Activated CD8-positive, alpha-beta T cell treated with anti-CD3 and anti-CD28 coated beads for 36 hours (primary cell): ENCODE results near the gene MORN5. TPM values are rescaled to one million over a fixed set of nuclear protein-coding genes. Genes with fewer than 3 reads are reported as not detected.

Source experiments
- ATAC-seq: fragments of 200-7000 bp; cut with Tn5 transposase; one replicate; pipeline ENCODE4 v1.10.0; 2021; ENCODE audit warnings: mild to moderate bottlenecking, moderate library complexity
- CTCF ChIA-PET: fragments of 350-600 bp; sonication (Branson Sonifier 250); formaldehyde crosslinking; loops from one replicate; lab custom pipeline; 2021; ENCODE audit warnings: antibody characterized with exemption; lab: Charles Lee
- POLR2A ChIA-PET: fragments of 350-600 bp; sonication (Branson Sonifier 250); formaldehyde crosslinking; loops from one replicate; lab custom pipeline; 2021; ENCODE audit warnings: antibody characterized with exemption; lab: Charles Lee
- DNase-seq: peaks from one replicate; pipeline ENCODE4 v3.0.0-alpha.2; 2020
- H3K27ac Mint-ChIP-seq: one replicate; pipeline ENCODE4 v1.8.0; 2021; ENCODE audit warnings: mild to moderate bottlenecking, mixed read lengths
- H3K27me3 Mint-ChIP-seq: one replicate; pipeline ENCODE4 v1.8.0; 2021; ENCODE audit warnings: mixed read lengths
- H3K36me3 Mint-ChIP-seq: one replicate; pipeline ENCODE4 v1.8.0; 2021; ENCODE audit warnings: low read depth, mixed read lengths
- H3K4me1 Mint-ChIP-seq: one replicate; pipeline ENCODE4 v1.8.0; 2021; ENCODE audit warnings: low read depth, mixed read lengths
- H3K4me3 Mint-ChIP-seq: one replicate; pipeline ENCODE4 v1.8.0; 2021; ENCODE audit warnings: mild to moderate bottlenecking, moderate library complexity, mixed read lengths
- H3K9me3 Mint-ChIP-seq: one replicate; pipeline ENCODE4 v1.8.0; 2021; ENCODE audit warnings: mixed read lengths
- CTCF ChIP-seq: fragments of 200-600 bp; IDR thresholded peaks from one replicate; pipeline ENCODE4 v1.8.0; 2022; ENCODE audit warnings: antibody characterized with exemption, mild to moderate bottlenecking
- intact Hi-C: fragments of 100-400 bp; cut with micrococcal nuclease; formaldehyde crosslinking; loops from one replicate; pipeline ENCODE4 v1.10.0; 2022
- total RNA-seq, 2 experiments: library from RNA; stranded (reverse); gene quantifications; one replicate each; pipeline ENCODE4 v1.2.3, GENCODE V29; 2021

Gene MORN5
- total RNA-seq, 2 experiments from 2014 or later = not detected

GRCh38 chr9:122151267-122151828 is 8.4 kb upstream of the MORN5 start:
- Mint-ChIP-seq H3K27me3 (no peaks in the 10 kb centered on the region), H3K4me3 (no peak overlapping the region), H3K9me3 (no peaks in the 10 kb centered on the region), H3K4me1 (peaks cover 10% of the 10 kb centered on the region), H3K27ac (no peak overlapping the region), H3K36me3 (peaks cover 19% of the 10 kb centered on the region)
- no peak for DNase-seq
- POLR2A ChIA-PET = interaction anchor here (0.9 to 1.7 kb wide), 2 partner anchors 19 to 30 kb away, joined by 3 read pairs; no protein-coding TSS in a partner anchor
- ATAC-seq = no peak
- TF ChIP-seq CTCF = no peak
- CTCF ChIA-PET = interaction anchor here (0.8 to 1.6 kb wide), 2 partner anchors 22 to 114 kb away, joined by 3 to 4 read pairs; no protein-coding TSS in a partner anchor
- intact Hi-C loops = no loop called here

- Mint-ChIP-seq H3K9me3 (no peaks in the 10 kb centered on the region), H3K27me3 (no peaks in the 10 kb centered on the region), H3K36me3 (peaks cover 17% of the 10 kb centered on the region), H3K4me1 (peaks cover 31% of the 10 kb centered on the region), H3K4me3 (no peak overlapping the region), H3K27ac (no peak overlapping the region)
- DNase-seq = no peak
- TF ChIP-seq CTCF = no peak
- POLR2A ChIA-PET = no interaction called here
- CTCF ChIA-PET = interaction anchor here (1.1 to 2.9 kb wide), 6 partner anchors 8 to 57 kb away, joined by 3 to 15 read pairs (median 8); no protein-coding TSS in a partner anchor
- intact Hi-C loops = no loop called here
- no peak for ATAC-seq
Observed at GRCh38 chr9:122155796-122156195, 3.9 kb upstream of the MORN5 start.

- peak; percentile 58 for DNase-seq
- H3K4me1 Mint-ChIP-seq = peaks cover 31% of the 10 kb centered on the region
- peak; percentile 34 for ATAC-seq
- CTCF ChIA-PET = interaction anchor here (1.0 to 2.0 kb wide), 6 partner anchors 12 to 107 kb away, joined by 3 to 8 read pairs (median 4); partner anchors contain the start of genes MRRF and RBM18
- no peak overlapping the region for H3K27ac Mint-ChIP-seq
- H3K27me3 Mint-ChIP-seq = peaks cover 2% of the 10 kb centered on the region
- POLR2A ChIA-PET = interaction anchor here (0.9 to 1.5 kb wide), 3 partner anchors 13 to 24 kb away, joined by 3 to 5 read pairs (median 4); no protein-coding TSS in a partner anchor
- peak; percentile 67 for TF ChIP-seq CTCF
- peaks cover 7% of the 10 kb centered on the region for H3K9me3 Mint-ChIP-seq
- intact Hi-C loops = no loop called here
- peaks cover 6% of the 10 kb centered on the region for H3K36me3 Mint-ChIP-seq
- H3K4me3 Mint-ChIP-seq = peak overlapping the region; percentile 51
Observed at GRCh38 chr9:122158202-122158601, 1.5 kb upstream of the MORN5 start.

- H3K9me3 Mint-ChIP-seq = peaks cover 7% of the 10 kb centered on the region
- H3K27ac Mint-ChIP-seq = peak overlapping the region; percentile 96
- POLR2A ChIA-PET = interaction anchor here (0.8 to 1.9 kb wide), 3 partner anchors 12 to 105 kb away, joined by 3 to 10 read pairs (median 4); partner anchors contain the start of genes MRRF and RBM18
- CTCF ChIA-PET = interaction anchor here (1.3 to 2.0 kb wide), 3 partner anchors 35 to 62 kb away, joined by 4 to 7 read pairs (median 4); no protein-coding TSS in a partner anchor
- H3K4me3 Mint-ChIP-seq = peak overlapping the region; percentile 97
- TF ChIP-seq CTCF = no peak
- no peak for ATAC-seq
- H3K4me1 Mint-ChIP-seq = peaks cover 27% of the 10 kb centered on the region
- H3K36me3 Mint-ChIP-seq = peaks cover 6% of the 10 kb centered on the region
- peaks cover 4% of the 10 kb centered on the region for H3K27me3 Mint-ChIP-seq
- no peak for DNase-seq
- intact Hi-C loops = no loop called here
Observed at GRCh38 chr9:122159925-122160246, 178 bp downstream of the MORN5 start.

- ATAC-seq (no peak), DNase-seq (no peak)
- intact Hi-C loops = no loop called here
- CTCF ChIA-PET = no interaction called here
- POLR2A ChIA-PET = no interaction called here
- Mint-ChIP-seq H3K27me3 (peaks cover 10% of the 10 kb centered on the region), H3K4me1 (peaks cover 12% of the 10 kb centered on the region), H3K36me3 (peaks cover 6% of the 10 kb centered on the region), H3K9me3 (peaks cover 7% of the 10 kb centered on the region), H3K27ac (no peak overlapping the region), H3K4me3 (no peak overlapping the region)
- no peak for TF ChIP-seq CTCF
Observed at GRCh38 chr9:122162415-122162814, 2.7 kb downstream of the MORN5 start.
